NB4 (cell line): Measurements from ENCODE around the gene PLXNC1.
A peak's percentile ranks its signal among the peaks of the same experiment; 100 is the strongest.

Experiments used
- DNase-seq: peaks from one replicate; pipeline ENCODE4 v3.0.0; 2010; ENCODE audit warnings: low read depth
- H3K4me3 ChIP-seq: one replicate; pipeline ENCODE4 v1.5.1; 2011; ENCODE audit warnings: mild to moderate bottlenecking, low read depth, low read length, moderate library complexity
- MAX ChIP-seq: IDR thresholded peaks from 2 replicates; pipeline ENCODE4 v1.6.1; 2011; ENCODE audit warnings: low read depth, low read length
- MYC ChIP-seq: IDR thresholded peaks from 2 replicates; pipeline ENCODE4 v1.6.1; 2011; ENCODE audit warnings: low read depth, low read length
- POLR2A ChIP-seq: IDR thresholded peaks from 2 replicates; pipeline ENCODE4 v1.6.1; 2011; ENCODE audit warnings: mild to moderate bottlenecking; ENCODE audit not compliant: insufficient read length; ENCODE audit errors: extremely low read depth
- TF ChIP-seq, protein P1 (sequence below): IDR thresholded peaks from one replicate; pipeline ENCODE4 v1.5.1; 2012; ENCODE audit warnings: low read depth, low read length

Gene PLXNC1

DNA sequence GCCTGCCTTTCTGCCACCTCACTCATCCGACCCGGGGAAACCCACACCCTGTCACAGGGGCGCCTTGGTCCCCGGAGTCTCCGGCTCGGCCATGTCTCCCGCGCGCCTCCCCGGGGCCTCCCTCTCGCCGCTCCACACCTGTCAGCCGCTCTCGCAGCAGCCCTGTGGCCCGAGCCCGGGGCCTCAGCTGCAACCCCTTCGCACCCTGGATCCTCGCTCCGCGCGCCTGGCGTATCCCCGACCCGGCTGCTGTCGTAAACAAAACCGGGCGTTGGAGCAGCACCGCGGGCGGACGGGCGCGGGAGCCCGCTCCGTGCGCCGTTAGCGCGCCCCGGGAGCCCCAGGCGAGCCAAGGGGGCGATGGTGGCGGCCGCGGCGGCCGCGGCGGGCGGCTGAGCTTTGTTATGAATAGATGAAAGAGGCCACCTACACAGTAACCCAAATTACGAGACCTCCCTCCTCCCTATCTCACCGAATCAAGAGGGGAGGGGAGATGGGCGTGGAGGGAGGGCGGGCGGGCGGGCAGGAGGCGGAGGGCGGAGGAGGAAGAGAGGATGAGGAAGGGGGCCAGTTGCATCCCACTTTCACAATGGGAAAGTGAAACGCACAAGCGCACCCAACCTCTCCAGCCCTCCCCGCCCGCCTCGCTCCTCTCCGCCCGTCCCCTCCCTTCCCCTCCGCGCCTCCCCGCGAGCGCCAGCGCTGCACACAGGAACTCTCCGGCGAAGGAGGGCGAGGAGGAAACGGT lies at the start of gene PLXNC1:
PLXNC1 (plus strand) TSS at position 587 of the 748 bp plus-strand sequence. CDS start 395 bp downstream, outside the sequence.
- peak within 1 kb of the TSS; percentile 46 for H3K4me3 ChIP-seq
- peak; percentile 85 for DNase-seq

GRCh38 chr12:94099191-94099590 lies 49.2 kb upstream of the PLXNC1 start:
- TF ChIP-seq POLR2A (no peak), MAX (no peak), MYC (no peak)
- TF ChIP-seq, protein P1, sequence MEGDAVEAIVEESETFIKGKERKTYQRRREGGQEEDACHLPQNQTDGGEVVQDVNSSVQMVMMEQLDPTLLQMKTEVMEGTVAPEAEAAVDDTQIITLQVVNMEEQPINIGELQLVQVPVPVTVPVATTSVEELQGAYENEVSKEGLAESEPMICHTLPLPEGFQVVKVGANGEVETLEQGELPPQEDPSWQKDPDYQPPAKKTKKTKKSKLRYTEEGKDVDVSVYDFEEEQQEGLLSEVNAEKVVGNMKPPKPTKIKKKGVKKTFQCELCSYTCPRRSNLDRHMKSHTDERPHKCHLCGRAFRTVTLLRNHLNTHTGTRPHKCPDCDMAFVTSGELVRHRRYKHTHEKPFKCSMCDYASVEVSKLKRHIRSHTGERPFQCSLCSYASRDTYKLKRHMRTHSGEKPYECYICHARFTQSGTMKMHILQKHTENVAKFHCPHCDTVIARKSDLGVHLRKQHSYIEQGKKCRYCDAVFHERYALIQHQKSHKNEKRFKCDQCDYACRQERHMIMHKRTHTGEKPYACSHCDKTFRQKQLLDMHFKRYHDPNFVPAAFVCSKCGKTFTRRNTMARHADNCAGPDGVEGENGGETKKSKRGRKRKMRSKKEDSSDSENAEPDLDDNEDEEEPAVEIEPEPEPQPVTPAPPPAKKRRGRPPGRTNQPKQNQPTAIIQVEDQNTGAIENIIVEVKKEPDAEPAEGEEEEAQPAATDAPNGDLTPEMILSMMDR = no peak
- H3K4me3 ChIP-seq = no peak overlapping the region
- DNase-seq = no peak

More for the DNA sequence above, at the start of gene PLXNC1:
- TF ChIP-seq MAX = no peak
- peak; percentile 14; the same call in 1 of the 2 replicates for TF ChIP-seq MYC

- peak; percentile 42 for DNase-seq
- H3K4me3 ChIP-seq = no peak overlapping the region
- TF ChIP-seq POLR2A = no peak
Observed at GRCh38 chr12:94099632-94100031, 48.7 kb upstream of the PLXNC1 start.

- TF ChIP-seq POLR2A (no peak), MAX (no peak), MYC (no peak)
- TF ChIP-seq, protein P1 = no peak
- DNase-seq = peak; percentile 33
- no peak overlapping the region for H3K4me3 ChIP-seq
Observed at GRCh38 chr12:94100211-94100627, 48.2 kb upstream of the PLXNC1 start.

GRCh38 chr12:94100990-94101737 lies 47.2 kb upstream of the PLXNC1 start:
- DNase-seq = peak; percentile 84
- peak overlapping the region; percentile 48 for H3K4me3 ChIP-seq
- TF ChIP-seq POLR2A (no peak), MAX (peak; percentile 61), MYC (peak; percentile 66)
- TF ChIP-seq, protein P1 = peak; percentile 73

GRCh38 chr12:94101738-94102660 lies 46.4 kb upstream of the PLXNC1 start:
- peak; percentile 91 for DNase-seq
- TF ChIP-seq MAX (peak; percentile 51; the same call in 1 of the 2 replicates), MYC (peak; percentile 18; the same call in 1 of the 2 replicates), POLR2A (no peak)
- TF ChIP-seq, protein P1 = peak; percentile 88

More at GRCh38 chr12:94101738-94102660, 46.4 kb upstream of the PLXNC1 start:
- H3K4me3 ChIP-seq = peak overlapping the region; percentile 48
